ENCODE measurements around the gene NMB.

NMB gene

DNA sequence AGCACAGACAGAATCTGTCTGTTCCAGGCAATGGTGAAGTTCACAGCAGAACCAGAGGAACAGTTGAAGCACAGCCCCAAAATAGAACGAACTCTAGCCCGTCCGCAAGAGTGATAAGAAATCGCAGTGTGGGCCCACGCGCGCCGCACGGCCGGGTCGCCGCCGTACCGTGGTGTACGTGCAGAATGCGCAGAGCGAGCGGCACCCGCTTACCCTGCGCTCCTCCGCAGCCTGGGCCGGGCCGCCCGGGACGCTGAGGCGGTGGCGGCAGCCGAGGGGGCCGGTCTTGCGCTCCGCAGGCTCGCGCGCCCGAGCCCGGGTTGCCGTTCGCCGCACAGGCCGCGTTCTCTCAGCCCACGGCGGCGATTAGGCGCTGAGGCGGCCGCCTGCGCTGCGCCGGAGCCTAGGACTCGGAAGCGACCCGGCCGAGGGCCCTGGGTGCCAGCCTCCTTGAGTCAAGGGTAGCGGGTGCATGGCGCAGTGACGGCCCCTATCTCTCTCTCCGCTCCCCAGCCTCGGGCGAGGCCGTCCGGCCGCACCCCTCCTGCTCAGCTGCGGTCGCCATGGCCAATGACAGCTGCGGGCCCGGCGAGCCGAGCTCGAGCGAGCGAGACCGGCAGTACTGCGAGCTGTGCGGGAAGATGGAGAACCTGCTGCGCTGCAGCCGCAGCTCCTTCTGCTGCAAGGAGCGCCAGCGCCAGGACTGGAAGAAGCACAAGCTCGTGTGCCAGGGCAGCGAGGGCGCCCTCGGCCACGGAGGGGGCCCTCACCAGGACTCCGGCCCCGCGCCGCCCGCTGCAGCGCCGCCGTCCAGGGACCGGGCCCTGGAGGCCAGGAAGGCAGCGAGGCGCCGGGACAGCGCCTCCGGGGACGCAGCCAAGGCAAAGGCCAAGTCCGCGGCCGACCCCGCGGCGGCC, 24.4 kb downstream of the NMB start:
- peak; percentile 35 for DNase-seq (ENCODE audit: insufficient read length)

DNA sequence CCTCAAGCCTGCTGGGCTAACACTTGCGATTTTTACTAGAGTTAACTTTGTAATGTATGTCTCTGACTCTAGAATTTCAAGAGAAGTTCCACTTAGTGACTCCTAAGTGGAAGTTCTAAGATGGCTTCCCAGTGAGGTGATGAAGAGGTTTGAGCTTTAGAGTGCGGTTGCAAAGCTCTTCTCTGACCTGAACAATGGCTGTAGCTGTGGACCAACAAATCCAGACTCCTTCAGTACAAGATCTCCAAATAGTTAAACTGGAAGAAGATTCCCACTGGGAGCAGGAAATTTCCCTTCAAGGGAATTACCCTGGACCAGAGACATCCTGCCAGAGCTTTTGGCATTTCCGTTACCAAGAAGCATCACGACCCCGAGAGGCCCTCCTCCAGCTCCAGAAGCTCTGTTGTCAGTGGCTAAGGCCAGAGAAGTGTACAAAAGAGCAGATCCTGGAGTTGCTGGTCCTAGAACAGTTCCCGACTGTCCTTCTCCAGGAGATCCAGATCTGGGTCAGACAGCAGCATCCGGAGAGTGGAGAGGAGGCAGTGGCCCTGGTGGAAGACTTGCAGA, 26.2 kb downstream of the NMB start:
- TF ChIP-seq POLR2A (IDR thresholded peaks at IDR 0.05; ENCODE audit: low read depth, low read length) = no peak; the same call in 1 of the 2 replicates
- FAIRE-seq (no peak), DNase-seq (ENCODE audit: insufficient read length) (no peak)

More for the DNA sequence above, 24.4 kb downstream of the NMB start:
- TF ChIP-seq POLR2AphosphoS5 (IDR thresholded peaks at IDR 0.05; ENCODE audit: low read depth, low read length) = no peak
- peak; percentile 27; the same call in 1 of the 2 replicates for TF ChIP-seq POLR2A (IDR thresholded peaks at IDR 0.05; ENCODE audit: low read depth, low read length)
- TF ChIP-seq TAF1 (IDR thresholded peaks at IDR 0.05; ENCODE audit: borderline replicate concordance, low read depth, low read length) = 0 out of 2 replicates have a peak, but pooled peaks have one; percentile 41
- FAIRE-seq = peak; percentile 65

DNA sequence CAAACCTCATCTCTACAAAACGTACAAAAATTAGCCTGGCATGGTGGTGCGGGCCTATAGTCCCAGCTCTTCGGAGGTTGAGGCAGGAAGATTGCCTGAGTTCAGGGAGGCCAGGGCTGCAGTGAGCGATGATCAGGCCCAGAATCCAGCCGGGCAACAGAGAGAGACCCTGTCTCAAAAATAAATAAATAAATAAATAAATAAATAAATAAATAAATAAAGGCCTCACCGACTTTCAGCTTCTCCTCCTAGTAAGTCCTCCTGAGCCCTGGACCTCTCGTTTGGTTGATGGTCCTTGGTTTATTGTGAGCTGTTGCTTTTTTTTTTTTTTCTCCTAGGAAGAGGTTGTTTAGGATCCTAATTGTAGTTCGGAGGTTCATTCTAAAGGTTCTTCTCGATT, 29.0 kb downstream of the NMB start:
- DNase-seq (ENCODE audit: insufficient read length) = no peak

DNA sequence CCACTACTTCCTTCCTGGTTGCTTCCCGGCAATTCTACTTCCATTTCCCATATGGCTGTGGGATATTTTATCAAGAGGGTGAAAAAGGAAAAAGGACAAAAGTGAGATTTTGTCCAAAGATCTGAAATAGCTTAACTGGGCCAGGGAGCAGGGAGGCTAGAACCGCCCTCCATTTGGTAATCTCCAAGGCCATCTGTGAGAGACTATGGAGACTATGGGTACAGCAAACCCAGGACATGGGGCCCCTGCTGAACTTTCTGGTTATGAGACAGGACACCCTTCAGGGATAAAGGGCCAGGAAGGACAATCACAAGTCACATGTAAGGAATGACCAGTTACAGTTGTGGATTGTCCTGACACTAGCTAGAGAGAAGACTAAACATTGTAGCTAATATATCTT, 32.9 kb downstream of the NMB start:
- FAIRE-seq = no peak
- DNase-seq (ENCODE audit: insufficient read length) = no peak
- TF ChIP-seq TAF1 (IDR thresholded peaks at IDR 0.05; ENCODE audit: borderline replicate concordance, low read depth, low read length) = no peak

More for the DNA sequence above, 29.0 kb downstream of the NMB start:
- no peak for TF ChIP-seq POLR2AphosphoS5 (IDR thresholded peaks at IDR 0.05; ENCODE audit: low read depth, low read length)
- TF ChIP-seq POLR2A (IDR thresholded peaks at IDR 0.05; ENCODE audit: low read depth, low read length) = no peak
- TF ChIP-seq TAF1 (IDR thresholded peaks at IDR 0.05; ENCODE audit: borderline replicate concordance, low read depth, low read length) = no peak
- no peak for FAIRE-seq

DNA sequence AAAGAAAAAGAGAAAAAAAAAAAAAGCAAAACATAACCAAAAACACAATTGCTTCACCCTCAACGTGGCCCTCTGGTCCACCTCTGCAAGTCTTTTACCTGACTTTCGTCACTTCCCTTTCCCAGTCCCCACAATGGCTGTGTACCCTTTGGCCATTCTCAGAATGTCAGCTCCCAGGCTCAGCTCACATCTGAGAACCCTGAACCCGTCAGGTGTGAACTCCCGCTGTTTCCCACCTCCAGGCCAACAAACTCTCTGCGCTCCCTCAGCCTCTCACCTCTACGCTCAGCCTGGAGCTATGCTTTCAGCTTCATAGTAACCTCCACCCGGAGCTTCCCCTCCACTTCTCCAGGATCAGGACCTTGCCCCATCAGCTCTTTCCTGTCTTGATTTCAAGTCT, 33.6 kb downstream of the NMB start:
- DNase-seq (ENCODE audit: insufficient read length) (no peak), FAIRE-seq (no peak)
- no peak for TF ChIP-seq POLR2A (IDR thresholded peaks at IDR 0.05; ENCODE audit: low read depth, low read length)
- TF ChIP-seq POLR2AphosphoS5 (IDR thresholded peaks at IDR 0.05; ENCODE audit: low read depth, low read length) = no peak
- no peak for TF ChIP-seq TAF1 (IDR thresholded peaks at IDR 0.05; ENCODE audit: borderline replicate concordance, low read depth, low read length)

DNA sequence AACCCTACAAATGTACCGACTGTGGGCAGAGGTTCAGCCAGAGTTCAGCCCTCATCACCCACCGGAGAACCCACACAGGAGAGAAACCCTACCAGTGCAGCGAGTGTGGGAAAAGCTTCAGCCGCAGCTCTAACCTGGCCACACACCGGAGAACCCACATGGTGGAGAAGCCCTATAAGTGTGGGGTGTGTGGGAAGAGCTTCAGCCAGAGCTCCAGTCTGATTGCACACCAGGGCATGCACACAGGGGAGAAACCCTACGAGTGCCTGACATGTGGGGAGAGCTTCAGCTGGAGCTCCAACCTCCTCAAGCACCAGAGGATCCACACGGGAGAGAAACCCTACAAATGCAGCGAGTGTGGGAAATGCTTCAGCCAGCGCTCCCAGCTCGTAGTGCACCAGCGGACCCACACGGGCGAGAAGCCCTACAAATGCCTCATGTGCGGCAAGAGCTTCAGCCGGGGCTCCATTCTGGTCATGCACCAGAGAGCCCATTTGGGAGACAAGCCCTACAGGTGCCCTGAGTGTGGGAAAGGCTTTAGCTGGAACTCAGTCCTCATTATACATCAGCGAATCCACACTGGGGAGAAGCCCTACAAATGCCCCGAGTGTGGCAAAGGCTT, 36.5 kb downstream of the NMB start:
- DNase-seq (ENCODE audit: insufficient read length) (no peak), FAIRE-seq (no peak)
- TF ChIP-seq POLR2A (IDR thresholded peaks at IDR 0.05; ENCODE audit: low read depth, low read length) (no peak), POLR2AphosphoS5 (IDR thresholded peaks at IDR 0.05; ENCODE audit: low read depth, low read length) (no peak), TAF1 (IDR thresholded peaks at IDR 0.05; ENCODE audit: borderline replicate concordance, low read depth, low read length) (no peak)

DNA sequence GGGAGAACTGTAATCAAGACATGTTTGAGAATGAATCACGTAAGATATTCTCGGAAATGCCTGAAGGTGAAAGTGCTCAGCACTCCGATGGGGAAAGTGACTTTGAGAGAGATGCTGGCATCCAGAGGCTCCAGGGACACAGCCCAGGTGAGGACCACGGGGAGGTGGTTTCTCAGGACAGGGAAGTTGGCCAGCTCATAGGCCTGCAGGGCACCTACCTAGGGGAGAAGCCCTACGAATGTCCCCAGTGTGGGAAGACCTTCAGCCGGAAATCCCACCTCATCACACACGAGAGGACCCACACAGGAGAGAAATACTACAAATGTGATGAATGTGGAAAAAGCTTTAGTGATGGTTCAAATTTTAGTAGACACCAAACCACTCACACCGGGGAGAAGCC, 37.4 kb downstream of the NMB start:
- TF ChIP-seq POLR2AphosphoS5 (IDR thresholded peaks at IDR 0.05; ENCODE audit: low read depth, low read length) (no peak), TAF1 (IDR thresholded peaks at IDR 0.05; ENCODE audit: borderline replicate concordance, low read depth, low read length) (no peak), POLR2A (IDR thresholded peaks at IDR 0.05; ENCODE audit: low read depth, low read length) (no peak)
- FAIRE-seq = no peak
- DNase-seq (ENCODE audit: insufficient read length) = no peak

DNA sequence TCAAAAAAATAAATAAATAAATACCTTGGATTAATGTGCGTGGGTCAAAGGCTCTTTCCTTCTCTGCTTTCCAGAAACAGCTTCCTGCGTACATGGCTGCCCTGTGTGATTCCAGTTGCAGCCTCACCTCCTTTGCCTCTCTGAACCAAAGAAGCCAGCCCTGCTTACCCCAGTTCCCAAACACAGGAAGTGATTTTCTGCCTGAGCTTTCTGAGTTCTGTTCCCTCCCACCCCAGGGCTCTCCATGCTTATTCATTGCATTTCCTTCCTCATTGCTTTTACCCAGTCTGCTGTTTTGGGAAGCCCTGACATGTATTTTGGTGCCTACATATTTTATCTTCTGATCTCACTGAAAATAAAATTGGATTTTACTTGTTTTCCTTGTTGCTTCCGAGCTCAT, 41.8 kb downstream of the NMB start:
- no peak for DNase-seq (ENCODE audit: insufficient read length)
- TF ChIP-seq TAF1 (IDR thresholded peaks at IDR 0.05; ENCODE audit: borderline replicate concordance, low read depth, low read length) = no peak
- no peak for TF ChIP-seq POLR2AphosphoS5 (IDR thresholded peaks at IDR 0.05; ENCODE audit: low read depth, low read length)
- no peak for TF ChIP-seq POLR2A (IDR thresholded peaks at IDR 0.05; ENCODE audit: low read depth, low read length)
- FAIRE-seq = no peak

DNA sequence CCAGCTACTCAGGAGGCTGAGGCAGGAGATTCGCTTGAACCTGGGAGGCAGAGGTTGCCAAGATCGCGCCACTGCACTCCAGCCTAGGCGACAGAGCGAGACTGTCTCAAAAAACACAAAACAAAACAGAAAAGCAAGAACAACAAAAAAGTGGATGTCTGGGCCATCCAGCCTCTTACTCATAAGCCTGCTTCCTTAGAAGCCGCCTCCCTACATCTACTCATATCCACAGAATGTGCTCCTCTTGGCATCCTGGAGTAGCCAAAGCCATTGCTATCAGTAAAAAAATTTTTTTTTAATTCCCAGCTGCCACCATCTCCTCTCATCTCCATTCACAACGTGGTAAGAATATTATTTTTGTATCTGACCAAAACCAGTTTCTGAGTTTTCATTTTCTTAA, 46.4 kb downstream of the NMB start:
- TF ChIP-seq POLR2AphosphoS5 (IDR thresholded peaks at IDR 0.05; ENCODE audit: low read depth, low read length) = no peak
- TF ChIP-seq POLR2A (IDR thresholded peaks at IDR 0.05; ENCODE audit: low read depth, low read length) = no peak
- TF ChIP-seq TAF1 (IDR thresholded peaks at IDR 0.05; ENCODE audit: borderline replicate concordance, low read depth, low read length) = no peak
- DNase-seq (ENCODE audit: insufficient read length) (no peak), FAIRE-seq (no peak)

DNA sequence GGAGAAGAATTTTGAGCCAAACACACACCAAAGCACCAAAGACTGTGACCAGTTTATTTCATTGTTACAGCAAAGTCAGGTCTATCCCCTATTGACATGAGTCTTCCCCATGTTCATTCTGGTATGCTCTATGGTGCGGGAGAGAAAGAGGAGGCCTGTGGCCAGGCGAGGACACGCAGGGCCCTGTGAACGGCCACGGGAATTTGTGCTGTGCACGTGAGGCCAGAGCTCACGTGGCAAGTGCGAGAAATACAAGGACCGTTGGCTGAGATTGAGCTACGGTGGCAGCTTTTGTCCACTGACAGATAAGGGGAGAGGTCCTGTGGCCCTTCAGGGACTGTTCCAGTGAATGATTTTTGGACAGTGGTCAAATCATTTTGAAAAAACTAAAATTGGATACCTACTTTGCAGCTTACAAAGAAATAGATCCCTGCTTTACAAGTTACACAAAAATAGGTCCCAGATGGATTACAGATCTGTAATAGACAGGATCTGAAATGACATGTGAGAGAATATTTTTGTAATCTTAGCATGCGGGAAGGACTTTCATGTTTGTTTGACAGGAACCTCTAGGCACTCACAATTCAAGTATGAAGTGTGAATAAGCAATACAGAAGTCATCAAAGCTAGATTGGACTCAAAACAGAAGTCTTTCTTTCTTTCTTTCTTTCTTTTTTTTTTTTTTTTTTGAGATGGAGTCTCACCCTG, 48.0 kb downstream of the NMB start:
- TF ChIP-seq TAF1 (IDR thresholded peaks at IDR 0.05; ENCODE audit: borderline replicate concordance, low read depth, low read length) = no peak
- FAIRE-seq (no peak), DNase-seq (ENCODE audit: insufficient read length) (no peak)

DNA sequence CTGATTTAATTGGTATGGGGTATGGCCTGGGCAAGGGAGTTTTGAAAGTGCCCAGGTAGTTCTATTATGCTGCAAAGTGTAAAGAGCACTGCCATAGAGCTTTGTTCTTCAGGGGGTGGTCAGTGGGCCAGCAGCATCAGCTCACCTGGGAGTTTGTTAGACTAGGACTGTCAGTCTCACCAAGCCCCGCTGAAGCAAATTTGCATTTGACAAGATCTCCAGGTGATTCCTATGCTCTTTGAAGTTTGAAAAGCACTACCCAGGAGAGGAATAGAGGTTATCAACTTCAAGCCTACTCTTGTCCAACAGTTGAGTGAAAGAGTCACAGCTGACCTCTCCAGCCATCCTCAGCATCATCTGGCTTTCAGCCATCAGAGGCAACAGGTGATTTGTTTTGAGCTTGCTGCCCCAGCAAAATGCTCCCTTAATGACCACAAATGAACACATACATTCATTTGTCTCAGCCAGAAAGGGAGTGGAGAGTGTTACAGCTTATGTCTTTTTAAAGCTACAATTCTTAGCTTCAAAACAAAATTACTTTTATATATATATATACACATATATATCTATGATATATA, 49.2 kb downstream of the NMB start:
- no peak for DNase-seq (ENCODE audit: insufficient read length)
- no peak for FAIRE-seq

More for the DNA sequence above, 49.2 kb downstream of the NMB start:
- TF ChIP-seq TAF1 (IDR thresholded peaks at IDR 0.05; ENCODE audit: borderline replicate concordance, low read depth, low read length) (no peak), POLR2A (IDR thresholded peaks at IDR 0.05; ENCODE audit: low read depth, low read length) (no peak), POLR2AphosphoS5 (IDR thresholded peaks at IDR 0.05; ENCODE audit: low read depth, low read length) (no peak)
